A549 (cell line): Measurements from ENCODE around the gene RPL35. TPM values are rescaled to one million over a fixed set of nuclear protein-coding genes. Genes with fewer than 3 reads are reported as not detected.

Experiments used
- ATAC-seq, 2 experiments: fragments of 200-7000 bp in 1 of 2; fragments of >200 bp in 1 of 2; cut with Nextera tagmentation in 1 of 2; cut with Tn5 transposase in 1 of 2; 3 replicates each; pipeline versions ENCODE4 v1.8.0 to v1.9.1; 2018 to 2020; ENCODE audit warnings: mild to moderate bottlenecking in 1 of 2, moderate library complexity in 1 of 2
- CTCF ChIA-PET: fragments of 300-600 bp; sonication (Branson Sonifier 250); formaldehyde crosslinking; extraction: SDS; loops from one replicate; lab custom pipeline; 2021; ENCODE audit warnings: antibody characterized with exemption, inconsistent platforms; lab: Yijun Ruan, JAX
- POLR2A ChIA-PET: fragments of 350-600 bp; formaldehyde crosslinking; extraction: SDS; loops from one replicate; lab custom pipeline; 2021; ENCODE audit warnings: antibody characterized with exemption, inconsistent platforms; lab: Yijun Ruan, JAX
- DNase-seq, 2 experiments: peaks; one replicate each; pipeline versions ENCODE4 v3.0.0 to v3.0.0-alpha.2; 2011 to 2016; ENCODE audit warnings: low read depth in 1 of 2, low spot score in 1 of 2
- FAIRE-seq: peaks from 2 replicates; lab custom pipeline; 2011; peaks lifted over from hg19 to GRCh38; lab: Jason Lieb, UNC
- H3K27ac ChIP-seq, 2 experiments: fragments of >200 bp; sonication (Bioruptor Twin); formaldehyde crosslinking; 3 replicates each; pipeline ENCODE4 v1.5.1; 2016 to 2017
- H3K4me1 ChIP-seq: fragments of >200 bp; sonication (Bioruptor Twin); formaldehyde crosslinking; 3 replicates; pipeline ENCODE4 v1.6.1; 2016
- H3K4me2 ChIP-seq: fragments of >200 bp; sonication (Bioruptor Twin); formaldehyde crosslinking; 3 replicates; pipeline ENCODE4 v1.6.1; 2016
- H3K4me3 ChIP-seq: fragments of >200 bp; sonication (Bioruptor Twin); formaldehyde crosslinking; 3 replicates; pipeline ENCODE4 v1.5.1; 2016
- H3K9me3 ChIP-seq: fragments of >200 bp; sonication (Bioruptor Twin); formaldehyde crosslinking; 3 replicates; pipeline ENCODE4 v1.6.1; 2016
- CBX2 ChIP-seq: fragments of 200-600 bp; sonication (generic); IDR thresholded peaks from 2 replicates; pipeline ENCODE4 v1.6.1; 2016; ENCODE audit warnings: low read depth, mild to moderate bottlenecking, borderline replicate concordance
- CEBPB ChIP-seq, 2 experiments: fragments of >200 bp in 1 of 2; sonication (Bioruptor Twin) in 1 of 2; formaldehyde crosslinking in 1 of 2; IDR thresholded peaks; 2 replicates each; pipeline ENCODE4 v1.6.1; 2012 to 2016
- CTCF ChIP-seq: fragments of >200 bp; sonication (Bioruptor Twin); formaldehyde crosslinking; IDR thresholded peaks from 3 replicates; pipeline ENCODE4 v1.5.1; 2016
- E2F6 ChIP-seq: IDR thresholded peaks from 2 replicates; pipeline ENCODE4 v1.6.1; 2012; ENCODE audit warnings: low read depth, borderline replicate concordance
- EP300 ChIP-seq, 2 experiments: fragments of >200 bp; sonication (Bioruptor Twin); formaldehyde crosslinking; IDR thresholded peaks; 2 replicates in 1 of 2; 3 replicates in 1 of 2; pipeline ENCODE4 v1.6.1; 2016 to 2017
- ESRRA ChIP-seq: fragments of 150-350 bp; IDR thresholded peaks from 2 replicates; pipeline ENCODE4 v1.6.1; 2014; ENCODE audit warnings: mild to moderate bottlenecking, low read length, borderline replicate concordance
- FOSL2 ChIP-seq, 2 experiments: fragments of 450-650 bp in 1 of 2; fragments of >200 bp in 1 of 2; sonication (Bioruptor Twin) in 1 of 2; formaldehyde crosslinking; IDR thresholded peaks; 2 replicates each; pipeline versions ENCODE4 v1.5.0 to v1.6.1; 2016 to 2020; ENCODE audit warnings: mild to moderate bottlenecking in 1 of 2, moderate library complexity in 1 of 2
- HDAC2 ChIP-seq: fragments of 200-600 bp; sonication (generic); IDR thresholded peaks from 2 replicates; pipeline ENCODE4 v1.6.1; 2016
- HEYL ChIP-seq: fragments of 250-450 bp; sonication (Bioruptor Pico); IDR thresholded peaks from 2 replicates; pipeline ENCODE4 v1.8.0; 2021; ENCODE audit warnings: mild to moderate bottlenecking, moderate library complexity
- HOXA7 ChIP-seq: fragments of 250-450 bp; sonication (Bioruptor Pico); IDR thresholded peaks from 2 replicates; pipeline ENCODE4 v1.5.0; 2020; ENCODE audit warnings: mild to moderate bottlenecking, moderate library complexity
- JUNB ChIP-seq: fragments of >200 bp; sonication (Bioruptor Twin); formaldehyde crosslinking; IDR thresholded peaks from 2 replicates; pipeline ENCODE4 v1.6.1; 2016
- KDM1A ChIP-seq: fragments of 200-600 bp; sonication (generic); IDR thresholded peaks from 2 replicates; pipeline ENCODE4 v1.6.1; 2016; ENCODE audit warnings: low read depth, mild to moderate bottlenecking
- KDM5A ChIP-seq: fragments of 200-600 bp; sonication (generic); IDR thresholded peaks from 2 replicates; pipeline ENCODE4 v1.6.1; 2016; ENCODE audit warnings: antibody characterized with exemption, mild to moderate bottlenecking
- POLR2AphosphoS2 ChIP-seq: conservative IDR thresholded peaks from 2 replicates; pipeline ENCODE4 v1.6.1; 2012; ENCODE audit warnings: low read length, improper control_type of control experiment, inconsistent platforms
- RARB ChIP-seq: fragments of 250-450 bp; sonication (Bioruptor Pico); IDR thresholded peaks from 2 replicates; pipeline ENCODE4 v1.8.0; 2021; ENCODE audit warnings: mild to moderate bottlenecking, moderate library complexity
- RCOR1 ChIP-seq: fragments of 150-350 bp; IDR thresholded peaks from 2 replicates; pipeline ENCODE4 v1.6.1; 2014; ENCODE audit warnings: antibody characterized with exemption, low read length, low read depth
- RFX5 ChIP-seq: fragments of 450-650 bp; IDR thresholded peaks from 2 replicates; pipeline ENCODE4 v1.7.1; 2014; ENCODE audit warnings: antibody characterized with exemption, mild to moderate bottlenecking, moderate library complexity
- SMC3 ChIP-seq: fragments of >200 bp; sonication (Bioruptor Twin); formaldehyde crosslinking; IDR thresholded peaks from 3 replicates; pipeline ENCODE4 v1.6.1; 2018; ENCODE audit warnings: inconsistent platforms
- TP53 ChIP-seq: fragments of 250-450 bp; sonication (Bioruptor Pico); IDR thresholded peaks from 2 replicates; pipeline ENCODE4 v1.5.0; 2021; ENCODE audit warnings: mild to moderate bottlenecking, moderate library complexity
- ZFP36 ChIP-seq: fragments of 450-650 bp; IDR thresholded peaks from 2 replicates; pipeline ENCODE4 v1.6.1; 2014; ENCODE audit warnings: borderline replicate concordance; ENCODE audit not compliant: partially characterized antibody
- ZNF302 ChIP-seq: fragments of 250-450 bp; sonication (Bioruptor Pico); IDR thresholded peaks from 2 replicates; pipeline ENCODE4 v1.9.0; 2021; ENCODE audit warnings: inconsistent platforms, mild to moderate bottlenecking, moderate library complexity
- WGBS: methylation state at CpG from one replicate; pipeline ENCODE4 v1.1.6; 2017; ENCODE audit errors: missing lambda C conversion rate; 5-methylcytosine and 5-hydroxymethylcytosine counted together
- polyA plus RNA-seq, 4 experiments: library from polyadenylated mRNA; depleted of rRNA in 3 of 4; stranded (reverse); fragments of >200 nt; fragmentation: RNase III in 1 of 4; extraction: RNeasy Plus Mini Kit Qiagen cat#74134 plus additional on column Dnase treatment in 1 of 4; gene quantifications; 2 replicates in 3 of 4; 3 replicates in 1 of 4; pipeline ENCODE4 v1.2.3, GENCODE V29; 2011 to 2017

RPL35 gene
- polyA plus RNA-seq, 2 of the 4 experiments (the other 2 are of a cell fraction) = 2,307 to 3,076 TPM

GRCh38 chr9:124852121-124852828, 9.5 kb downstream of the RPL35 start:
- CTCF ChIA-PET = interaction anchor here (0.6 to 43.0 kb wide), 37 partner anchors 12 to 532 kb away, joined by 3 to 2512 read pairs (median 6); partner anchors contain the start of genes ARPC5L, NR6A1, OLFML2A and RPL35

GRCh38 chr9:124849801-124850200, 12.0 kb downstream of the RPL35 start:
- peak overlapping the region; percentile 53 for H3K4me2 ChIP-seq
- FAIRE-seq (peak; percentile 81), DNase-seq (peak in 1 of 2 experiments; percentile 77), ATAC-seq (no peak)
- H3K4me3 ChIP-seq = no peak overlapping the region
- ChIA-PET CTCF (interaction anchor here (5.5 to 43.0 kb wide), 4 partner anchors 14 to 63 kb away, joined by 84 to 2512 read pairs (median 292); partner anchors contain the start of genes ARPC5L, NR6A1, OLFML2A and RPL35), POLR2A (interaction anchor here (0.8 to 0.9 kb wide), 2 partner anchors 11 to 18 kb away, joined by 3 read pairs; no protein-coding TSS in a partner anchor)
- 47% methylated on average over 10 of the region's 10 CpGs for WGBS
- peaks cover 20% of the 10 kb centered on the region for H3K4me1 ChIP-seq
- peak overlapping the region; percentile 50 to 70; a peak in 5 of 6 replicates for H3K27ac ChIP-seq
- H3K9me3 ChIP-seq = no peaks in the 10 kb centered on the region
- TF ChIP-seq EP300 (IDR thresholded peaks at IDR 0.05) = peak in 1 of 2 experiments; percentile 15; a peak in 1 of 5 replicates
- no peak for TF ChIP-seq CBX2
- TF ChIP-seq, all 56 proteins: peak for 1

More at GRCh38 chr9:124852121-124852828, 9.5 kb downstream of the RPL35 start:
- POLR2A ChIA-PET = interaction anchor here (0.6 to 5.5 kb wide), 8 partner anchors 10 to 389 kb away, joined by 3 to 52 read pairs (median 4); partner anchors contain the start of genes ARPC5L, HSPA5, NR6A1 and OLFML2A
- Histone ChIP-seq H3K27ac (peak overlapping the region; percentile 53 to 81), H3K4me2 (peak overlapping the region; percentile 86), H3K9me3 (no peaks in the 10 kb centered on the region), H3K4me3 (peak overlapping the region; percentile 45; the same call in 2 of the 3 replicates), H3K4me1 (peaks cover 23% of the 10 kb centered on the region)
- DNase-seq = no peak
- ATAC-seq = peak in 1 of 2 experiments; percentile 0; a peak in 1 of 6 replicates
- TF ChIP-seq ESRRA (no peak), E2F6 (no peak), POLR2AphosphoS2 (no peak), CEBPB (IDR thresholded peaks at IDR 0.05) (no peak), TP53 (CRISPR knock-in tag) (no peak), HDAC2 (no peak), KDM1A (no peak), HOXA7 (no peak), HEYL (CRISPR knock-in tag) (no peak), RARB (no peak), RFX5 (no peak), FOSL2 (IDR thresholded peaks at IDR 0.05) (no peak), FOSL2 (CRISPR knock-in tag; IDR thresholded peaks at IDR 0.05) (no peak), JUNB (no peak), ZNF302 (CRISPR knock-in tag) (no peak), SMC3 (no peak), RCOR1 (no peak), KDM5A (no peak), ZFP36 (no peak), CTCF (no peak), CBX2 (no peak)
- FAIRE-seq = no peak
- WGBS = 72% methylated on average over 13 of the region's 13 CpGs
